ENCODE results near the gene E4F1.
"Not testable (repeated sequence)": the region's sequence is repeated elsewhere in the genome, so short reads cannot be mapped to it uniquely, and the experiment has no call there.

E4F1 gene

GRCh38 chr16:2190002-2190658, 33.3 kb upstream of the E4F1 start:
- DNase-seq: no peak

GRCh38 chr16:2190659-2191445, 32.5 kb upstream of the E4F1 start:
- DNase-seq: no peak

DNA sequence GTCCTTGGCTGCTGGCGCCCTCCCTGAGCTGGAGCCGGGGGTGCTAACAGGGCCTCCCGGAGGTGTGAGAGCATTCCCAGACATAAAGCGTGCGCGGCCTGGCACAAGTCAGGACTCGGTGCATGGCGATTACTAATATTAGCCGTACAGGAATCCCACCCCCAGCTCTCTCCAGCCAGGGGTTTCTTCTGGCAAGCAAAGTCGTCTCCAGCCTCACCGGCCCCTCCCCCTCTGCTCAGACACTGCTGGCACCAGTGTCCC, 32.0 kb upstream of the E4F1 start:
- DNase-seq: no peak

- no peak for DNase-seq
Observed at GRCh38 chr16:2194166-2194834, 29.1 kb upstream of the E4F1 start.

- DNase-seq: peak; percentile 27
Observed at GRCh38 chr16:2194852-2195321, 28.5 kb upstream of the E4F1 start.

DNA sequence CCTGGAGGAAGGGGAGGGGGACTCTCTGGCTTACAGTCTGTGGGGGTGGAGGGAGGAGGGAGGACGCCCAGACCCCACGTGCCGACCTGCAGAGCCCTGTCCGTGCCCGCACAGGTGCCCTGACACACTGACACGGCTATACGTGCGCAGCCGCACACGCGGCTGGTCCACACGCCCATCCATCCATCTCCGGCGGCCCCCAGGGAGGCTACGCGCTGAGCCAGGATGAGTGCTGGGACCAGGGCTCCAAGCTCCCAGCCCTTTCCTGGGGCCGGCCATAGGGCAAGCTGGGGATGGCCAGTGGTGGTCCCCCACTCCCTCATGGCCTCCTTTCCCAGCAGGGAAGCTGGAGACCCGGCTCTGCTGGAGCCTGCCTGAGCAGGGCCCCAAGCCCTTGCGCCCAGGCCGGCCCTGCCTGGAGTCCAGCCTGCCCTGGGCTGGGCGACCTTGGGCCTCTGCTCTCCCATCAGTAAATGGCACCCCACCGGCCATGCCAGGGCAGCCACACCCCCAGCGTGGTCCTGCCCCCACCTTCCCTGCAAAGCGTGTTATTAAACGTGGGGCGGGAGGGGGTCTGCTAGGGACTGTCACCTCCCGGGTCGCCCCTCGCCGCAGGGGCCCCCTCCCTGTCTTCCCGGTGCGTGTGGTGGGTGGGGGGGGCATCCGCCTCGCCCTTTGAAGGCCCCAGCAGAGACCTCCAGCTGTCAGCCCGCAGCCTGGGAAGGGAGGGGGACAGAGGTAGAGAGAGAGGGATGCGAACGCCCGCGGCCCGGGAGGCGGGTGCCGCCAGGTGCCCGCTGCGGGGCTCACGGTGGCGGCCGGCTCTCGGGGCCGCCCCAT, 27.8 kb upstream of the E4F1 start:
- no peak for DNase-seq

DNA sequence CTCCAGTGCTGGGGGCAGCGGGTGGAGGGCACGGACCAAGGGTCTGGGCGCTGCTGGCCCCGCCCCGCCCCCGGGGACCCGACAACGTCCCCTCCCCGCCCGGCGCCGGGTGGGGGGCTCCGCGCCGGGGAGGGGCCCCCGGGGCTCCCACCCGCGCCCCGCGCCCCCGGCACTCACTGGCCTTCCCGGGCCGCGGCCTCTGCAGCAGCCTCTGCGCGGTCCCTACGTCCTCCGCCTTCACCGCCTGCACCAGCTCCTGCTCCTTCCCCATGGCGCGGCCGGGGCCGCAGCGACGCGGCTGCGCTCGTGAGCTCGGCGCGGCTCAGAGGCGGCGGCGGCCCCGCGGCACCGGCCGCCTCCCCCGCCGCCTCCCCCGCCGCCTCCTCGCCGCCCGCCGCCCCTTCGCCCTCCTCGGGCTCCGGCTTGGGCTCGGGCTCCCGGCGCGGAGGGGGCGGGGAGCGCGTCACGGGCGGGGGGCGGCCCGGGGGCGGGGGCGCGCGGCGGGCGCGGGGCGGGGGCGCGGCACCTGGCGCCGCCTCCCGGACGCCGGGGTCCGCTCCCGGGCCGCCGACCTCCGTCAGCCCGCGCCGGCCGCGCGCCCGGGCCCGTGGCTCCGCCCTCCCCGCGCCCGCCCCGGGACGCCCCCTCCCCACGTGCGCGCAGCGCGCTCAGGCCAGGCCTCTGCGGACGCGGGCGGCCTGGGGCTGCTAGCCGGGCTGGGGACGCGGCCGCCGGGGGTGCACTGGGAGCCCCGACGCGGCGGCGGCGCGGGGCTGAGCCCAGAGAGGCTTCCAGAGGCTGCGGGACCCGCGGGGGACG, 27.0 kb upstream of the E4F1 start, which contains the start of gene CASKIN1:
TSS of gene CASKIN1 (minus strand) at position 444 of the 819 bp plus-strand sequence. CDS start at position 271, 173 bp downstream.
- DNase-seq: no peak

- DNase-seq: no peak
Observed at GRCh38 chr16:2196981-2197511, 26.3 kb upstream of the E4F1 start.

DNA sequence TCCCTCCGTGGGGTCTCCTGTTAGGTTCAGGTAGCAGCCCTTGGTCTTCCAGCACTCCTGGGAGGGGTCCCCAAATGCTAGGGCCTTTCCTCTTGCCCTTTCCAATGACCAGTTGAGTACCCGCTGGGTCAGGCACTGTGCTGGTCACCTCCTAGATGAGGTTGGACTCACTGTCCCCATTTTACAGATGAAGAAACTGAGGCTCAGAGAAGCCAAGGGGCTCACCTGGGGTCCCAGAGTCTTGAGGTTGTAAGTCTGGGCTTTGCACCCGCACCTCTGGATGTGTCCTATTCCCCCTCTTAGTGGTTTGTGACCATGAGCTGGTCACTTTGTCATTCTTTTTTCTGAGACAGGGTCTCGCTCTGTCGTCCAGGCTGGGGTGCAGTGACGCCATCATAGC, 25.6 kb upstream of the E4F1 start:
- DNase-seq: no peak

DNA sequence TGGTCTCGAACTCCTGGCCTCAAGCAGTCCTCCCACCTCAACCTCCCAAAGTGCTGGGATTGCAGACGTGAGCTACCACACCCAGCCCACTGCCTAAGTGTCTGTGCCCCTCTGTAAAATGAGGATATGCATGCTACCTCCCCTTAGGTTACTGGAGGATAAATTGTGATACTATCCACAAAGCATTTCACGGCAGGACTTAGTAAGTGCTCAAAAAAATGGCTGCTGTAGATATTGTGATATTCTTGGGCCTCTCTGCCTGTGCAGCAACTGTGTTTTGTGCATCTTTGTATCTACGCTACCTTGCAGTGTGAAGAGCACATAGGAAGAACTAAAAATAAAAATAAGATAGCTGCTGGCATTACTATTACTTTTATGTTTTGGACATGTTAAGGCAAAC, 25.1 kb upstream of the E4F1 start:
- no peak for DNase-seq

- DNase-seq: no peak
Observed at GRCh38 chr16:2199095-2199494, 24.3 kb upstream of the E4F1 start.

DNA sequence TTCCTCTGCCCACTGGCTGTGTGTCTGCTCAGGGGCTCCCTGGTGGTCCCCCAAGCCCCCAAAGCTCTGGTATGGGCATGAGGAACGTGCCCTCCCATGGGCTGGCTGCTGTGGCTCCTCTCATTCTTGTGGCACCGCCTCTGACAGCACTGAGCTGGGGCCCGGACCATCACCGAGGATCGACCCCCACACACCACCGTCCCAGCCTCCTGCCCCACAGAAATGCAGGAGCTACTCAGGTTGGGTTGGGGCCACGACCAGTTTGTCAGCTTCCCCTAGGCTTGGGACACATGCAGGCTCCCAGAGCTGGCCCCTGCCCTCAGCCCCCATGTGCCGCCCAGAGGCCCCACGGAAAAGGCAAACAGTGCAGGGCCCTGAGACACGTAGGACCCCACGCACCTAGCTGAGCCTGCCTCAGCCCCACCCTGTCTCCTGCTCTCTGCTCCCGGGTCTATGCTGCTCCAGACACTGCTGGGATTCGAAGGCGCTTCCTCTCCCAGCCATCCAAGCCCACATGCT, 23.7 kb upstream of the E4F1 start:
- no peak for DNase-seq

GRCh38 chr16:2200313-2200712, 23.1 kb upstream of the E4F1 start:
- no peak for DNase-seq

- DNase-seq: not testable (repeated sequence)
Observed at GRCh38 chr16:2203119-2203688, 20.2 kb upstream of the E4F1 start.

DNA sequence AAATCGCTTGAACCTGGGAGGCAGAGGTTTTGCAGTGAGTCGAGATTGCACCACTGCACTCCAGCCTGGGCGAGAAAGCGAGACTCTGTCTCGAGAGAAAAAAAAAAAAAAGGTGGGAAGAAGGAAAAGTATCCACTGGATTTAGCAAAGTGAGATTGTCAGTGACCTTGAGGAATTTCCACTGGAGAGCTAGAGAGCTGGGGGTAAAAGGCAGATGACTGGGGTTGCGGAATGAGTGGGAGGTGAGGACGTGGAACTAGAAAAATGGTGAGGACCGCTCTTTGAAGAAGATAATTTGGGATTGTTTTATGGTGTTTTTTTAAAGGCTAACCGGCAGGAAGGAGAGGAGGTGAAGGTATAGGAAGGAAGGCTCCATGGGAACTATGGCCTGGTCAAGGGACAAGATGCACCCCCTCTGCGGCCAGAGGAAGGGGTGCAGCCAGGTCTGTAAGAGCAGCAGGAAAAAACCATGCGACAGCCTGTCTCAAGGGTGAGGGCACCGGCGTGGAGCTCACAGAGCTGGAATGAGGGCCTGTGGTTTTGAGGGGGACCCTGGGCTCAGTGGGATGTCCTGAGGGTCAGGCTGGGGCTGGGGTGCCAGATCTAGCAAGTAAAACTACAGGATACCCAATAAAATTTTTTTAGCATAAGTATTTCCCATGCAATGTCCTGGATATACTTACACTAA, 18.8 kb upstream of the E4F1 start:
- no peak for DNase-seq

DNA sequence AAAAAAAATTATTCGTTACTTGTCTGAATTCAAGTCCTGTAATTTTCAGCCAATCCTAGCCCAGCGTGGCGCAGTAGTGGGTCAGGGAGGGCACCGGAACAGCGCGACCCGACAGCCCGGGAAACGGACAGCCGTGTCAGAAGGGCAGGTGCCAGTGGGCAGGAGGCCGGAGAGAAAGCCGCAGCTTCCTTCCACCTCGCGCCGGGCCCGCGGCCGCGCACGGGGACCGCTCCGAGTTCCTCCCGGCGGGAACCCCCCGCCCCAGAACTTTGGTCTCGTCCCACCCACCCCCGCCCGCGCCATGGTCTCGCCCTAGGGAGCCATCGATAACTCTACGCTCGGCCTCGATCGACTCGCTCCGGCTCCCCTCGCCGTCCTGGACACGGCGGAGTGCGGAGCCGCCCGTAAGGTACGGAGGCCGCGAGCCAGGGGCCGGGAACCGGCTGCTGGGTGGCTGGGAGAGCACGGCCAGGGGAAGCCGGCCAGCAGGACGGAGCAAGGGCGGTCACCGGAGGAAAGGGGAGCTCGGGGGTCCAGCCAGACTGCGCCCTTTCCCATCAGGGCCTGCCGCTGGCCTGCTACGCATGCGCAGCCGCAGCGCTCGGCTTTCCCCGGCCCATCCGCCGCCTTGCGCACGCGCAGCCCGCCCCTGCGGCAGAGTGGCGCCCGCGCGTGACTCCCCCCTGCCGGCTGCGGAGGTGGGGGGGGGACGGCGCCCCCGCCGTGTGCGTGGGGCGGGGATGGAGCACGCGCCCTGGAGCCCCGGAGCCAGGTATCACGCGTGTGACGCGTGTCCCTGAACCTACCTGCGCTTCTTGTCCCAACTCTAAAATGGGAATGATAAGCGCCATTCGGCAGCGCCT, 18.1 kb upstream of the E4F1 start, which contains the start of gene MLST8:
TSS of gene MLST8 (plus strand) at position 351 of the 863 bp plus-strand sequence. CDS start 632 bp downstream, outside the sequence.
- peak; percentile 56 for DNase-seq

DNA sequence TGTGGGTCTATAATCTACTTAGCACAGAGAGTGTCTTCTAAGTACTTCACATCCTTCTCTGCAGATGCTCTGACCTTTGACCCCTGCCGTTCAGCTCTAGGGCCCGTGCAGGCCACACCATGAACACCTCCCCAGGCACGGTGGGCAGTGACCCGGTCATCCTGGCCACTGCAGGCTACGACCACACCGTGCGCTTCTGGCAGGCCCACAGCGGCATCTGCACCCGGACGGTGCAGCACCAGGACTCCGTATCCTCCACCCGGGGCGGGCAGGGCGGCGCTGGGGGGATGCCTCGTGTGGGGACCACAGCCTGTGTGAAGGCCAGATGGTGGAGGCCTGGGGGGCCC, 17.5 kb upstream of the E4F1 start:
- DNase-seq: no peak

DNA sequence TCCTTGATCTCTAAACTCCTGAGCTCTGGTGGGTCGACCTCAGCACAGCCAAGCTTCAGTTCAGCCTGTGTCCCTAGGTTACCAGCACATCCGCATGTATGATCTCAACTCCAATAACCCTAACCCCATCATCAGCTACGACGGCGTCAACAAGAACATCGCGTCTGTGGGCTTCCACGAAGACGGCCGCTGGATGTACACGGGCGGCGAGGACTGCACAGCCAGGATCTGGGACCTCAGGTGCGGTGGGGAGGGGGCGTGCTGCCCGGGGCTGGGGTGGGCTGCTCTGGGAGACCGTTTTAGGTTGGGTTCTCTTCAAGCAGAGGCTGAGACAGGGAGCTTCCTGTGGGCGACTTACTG, 17.0 kb upstream of the E4F1 start:
- DNase-seq: no peak

DNA sequence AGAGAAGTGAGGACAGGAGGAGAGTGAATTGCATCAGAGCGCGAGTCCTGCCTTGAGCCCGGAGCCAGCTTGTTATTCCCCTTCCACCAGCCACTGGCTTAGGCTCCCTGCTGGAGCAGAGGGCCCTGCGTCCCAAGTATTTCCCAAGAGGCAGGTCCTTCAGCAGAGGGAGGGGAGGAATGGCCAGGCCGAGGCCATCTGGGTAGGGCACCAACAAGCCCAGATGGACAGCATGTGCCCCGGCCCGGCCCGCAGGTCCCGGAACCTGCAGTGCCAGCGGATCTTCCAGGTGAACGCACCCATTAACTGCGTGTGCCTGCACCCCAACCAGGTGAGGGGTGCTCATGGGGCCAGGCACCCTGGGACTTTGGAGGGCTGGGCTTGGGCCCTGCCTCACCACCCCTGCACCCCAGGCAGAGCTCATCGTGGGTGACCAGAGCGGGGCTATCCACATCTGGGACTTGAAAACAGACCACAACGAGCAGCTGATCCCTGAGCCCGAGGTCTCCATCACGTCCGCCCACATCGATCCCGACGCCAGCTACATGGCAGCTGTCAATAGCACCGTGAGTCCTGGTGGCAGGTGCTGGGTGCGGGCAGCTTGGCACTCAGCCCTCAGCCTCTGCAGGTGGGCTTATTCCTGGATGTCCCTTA, 16.5 kb upstream of the E4F1 start:
- no peak for DNase-seq

Measured in NCI-H1105 (cell line).